ENCODE data around the gene GALNT12. TPM values are rescaled to one million over a fixed set of nuclear protein-coding genes. Genes with fewer than 3 reads are reported as not detected.

Gene GALNT12
- total and polyA plus RNA-seq, 2 experiments from 2014 or later = 13.9 to 16.4 TPM

DNA sequence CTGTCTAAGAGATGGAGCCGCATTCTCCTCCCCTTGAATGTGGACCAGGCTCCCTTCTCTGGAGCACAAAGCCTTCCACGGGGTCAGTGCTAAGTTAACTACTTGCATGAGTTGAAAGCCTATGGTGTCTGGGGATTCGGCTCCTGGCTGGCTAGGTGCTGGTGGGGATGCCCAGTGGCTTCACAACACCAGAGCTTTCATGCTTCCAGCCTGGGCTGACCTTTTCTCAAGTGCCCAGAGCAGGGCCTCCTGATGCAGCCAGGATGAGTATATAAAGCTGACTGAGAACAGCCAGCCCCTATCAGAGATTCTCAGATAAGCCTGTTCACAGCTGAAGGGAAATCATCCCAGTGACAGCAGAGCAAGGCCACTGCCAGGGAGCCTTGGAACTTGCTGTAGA lies 11.8 kb downstream of the GALNT12 start:
- no peaks in the 10 kb centered on the region for H4K20me1 ChIP-seq (ENCODE audit: insufficient read depth, poor library complexity, severe bottlenecking)
- no peak overlapping the region for H3K27ac ChIP-seq
- no peaks in the 10 kb centered on the region for H3K36me3 ChIP-seq (replicated peaks; ENCODE audit: insufficient read depth, low read depth)
- H3K4me3 ChIP-seq = no peak overlapping the region
- TF ChIP-seq, protein P1, sequence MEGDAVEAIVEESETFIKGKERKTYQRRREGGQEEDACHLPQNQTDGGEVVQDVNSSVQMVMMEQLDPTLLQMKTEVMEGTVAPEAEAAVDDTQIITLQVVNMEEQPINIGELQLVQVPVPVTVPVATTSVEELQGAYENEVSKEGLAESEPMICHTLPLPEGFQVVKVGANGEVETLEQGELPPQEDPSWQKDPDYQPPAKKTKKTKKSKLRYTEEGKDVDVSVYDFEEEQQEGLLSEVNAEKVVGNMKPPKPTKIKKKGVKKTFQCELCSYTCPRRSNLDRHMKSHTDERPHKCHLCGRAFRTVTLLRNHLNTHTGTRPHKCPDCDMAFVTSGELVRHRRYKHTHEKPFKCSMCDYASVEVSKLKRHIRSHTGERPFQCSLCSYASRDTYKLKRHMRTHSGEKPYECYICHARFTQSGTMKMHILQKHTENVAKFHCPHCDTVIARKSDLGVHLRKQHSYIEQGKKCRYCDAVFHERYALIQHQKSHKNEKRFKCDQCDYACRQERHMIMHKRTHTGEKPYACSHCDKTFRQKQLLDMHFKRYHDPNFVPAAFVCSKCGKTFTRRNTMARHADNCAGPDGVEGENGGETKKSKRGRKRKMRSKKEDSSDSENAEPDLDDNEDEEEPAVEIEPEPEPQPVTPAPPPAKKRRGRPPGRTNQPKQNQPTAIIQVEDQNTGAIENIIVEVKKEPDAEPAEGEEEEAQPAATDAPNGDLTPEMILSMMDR (IDR thresholded peaks at IDR 0.05; ENCODE audit: poor library complexity) = no peak
- TF ChIP-seq EZH2phosphoT487 (IDR thresholded peaks at IDR 0.05; ENCODE audit: low read depth, severe bottlenecking, unreplicated experiment) (no peak), EZH2 (IDR thresholded peaks at IDR 0.05; ENCODE audit: borderline replicate concordance) (no peak)
- H3K4me1 ChIP-seq (ENCODE audit: insufficient read depth) = no peaks in the 10 kb centered on the region
- no peaks in the 10 kb centered on the region for H3K79me2 ChIP-seq
- WGBS (ENCODE audit: low lambda C conversion rate, missing lambda C conversion rate) = 92% methylated on average over 3 of the region's 3 CpGs
- no peak overlapping the region for H2AFZ ChIP-seq
- H3K27me3 ChIP-seq = no peaks in the 10 kb centered on the region
- H3K4me2 ChIP-seq = no peak overlapping the region
- no peak for DNase-seq (ENCODE audit: low spot score)
- no peaks in the 10 kb centered on the region for H3K9me2 ChIP-seq (replicated peaks; ENCODE audit: insufficient read depth)
- H3K9me3 ChIP-seq (ENCODE audit: low read depth) = no peaks in the 10 kb centered on the region

DNA sequence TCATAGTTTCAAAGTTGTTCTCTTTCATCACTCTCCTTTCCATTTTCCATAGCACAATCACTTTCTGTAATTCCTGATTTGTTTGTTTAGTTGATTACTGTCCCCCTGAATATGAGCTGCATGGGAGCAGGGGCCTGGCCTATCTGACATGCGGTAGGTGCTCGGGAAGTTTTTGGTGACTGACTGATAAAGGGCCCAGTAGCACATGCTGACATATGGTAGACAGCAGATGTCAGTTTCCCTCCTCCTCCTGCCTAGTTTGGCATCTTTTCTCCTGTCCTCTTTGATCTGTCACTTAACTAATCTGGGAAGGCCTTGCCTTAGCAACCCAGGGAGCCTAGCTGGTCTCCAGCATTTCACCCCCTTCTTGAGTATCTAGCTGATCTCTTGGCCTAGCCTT lies 14.4 kb downstream of the GALNT12 start:
- WGBS (ENCODE audit: low lambda C conversion rate, missing lambda C conversion rate) = 81% methylated on average over 2 of the region's 2 CpGs
- H3K27ac ChIP-seq = no peak overlapping the region

DNA sequence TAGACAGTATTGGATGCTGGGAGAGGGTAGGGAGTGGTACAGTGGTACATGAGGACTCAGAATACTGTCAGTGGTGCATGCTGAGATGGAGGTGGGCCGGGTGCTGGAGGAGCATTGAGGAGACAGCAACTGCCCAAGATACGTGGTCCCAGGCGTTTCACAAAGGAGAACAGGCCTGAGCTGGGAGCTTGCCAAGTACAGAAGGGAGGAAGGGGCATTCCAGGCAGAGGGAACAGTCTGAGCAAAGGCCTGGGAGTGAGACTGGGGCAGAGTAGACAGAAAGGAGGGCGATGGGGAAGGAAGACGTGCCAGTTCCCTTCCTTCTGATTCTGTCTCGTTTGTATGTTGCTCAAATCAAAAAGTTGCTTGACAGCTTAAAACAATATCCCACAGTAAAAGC lies 15.2 kb downstream of the GALNT12 start:
- WGBS (ENCODE audit: low lambda C conversion rate, missing lambda C conversion rate) = 94% methylated on average over 6 of the region's 6 CpGs
- H3K4me3 ChIP-seq = no peak overlapping the region

More for the DNA sequence above, 14.4 kb downstream of the GALNT12 start:
- H3K36me3 ChIP-seq (replicated peaks; ENCODE audit: insufficient read depth, low read depth) = no peaks in the 10 kb centered on the region
- no peaks in the 10 kb centered on the region for H4K20me1 ChIP-seq (ENCODE audit: insufficient read depth, poor library complexity, severe bottlenecking)
- no peaks in the 10 kb centered on the region for H3K4me1 ChIP-seq (ENCODE audit: insufficient read depth)
- H3K4me3 ChIP-seq = no peak overlapping the region
- no peak for DNase-seq (ENCODE audit: low spot score)
- H3K9me3 ChIP-seq (ENCODE audit: low read depth) = no peaks in the 10 kb centered on the region
- no peaks in the 10 kb centered on the region for H3K9me2 ChIP-seq (replicated peaks; ENCODE audit: insufficient read depth)
- H3K79me2 ChIP-seq = no peaks in the 10 kb centered on the region
- no peaks in the 10 kb centered on the region for H3K27me3 ChIP-seq
- TF ChIP-seq EZH2phosphoT487 (IDR thresholded peaks at IDR 0.05; ENCODE audit: low read depth, severe bottlenecking, unreplicated experiment) (no peak), EZH2 (IDR thresholded peaks at IDR 0.05; ENCODE audit: borderline replicate concordance) (no peak)
- TF ChIP-seq, protein P1 (IDR thresholded peaks at IDR 0.05; ENCODE audit: poor library complexity) = no peak
- H2AFZ ChIP-seq = no peak overlapping the region
- no peak overlapping the region for H3K4me2 ChIP-seq

More for the DNA sequence above, 15.2 kb downstream of the GALNT12 start:
- H3K4me2 ChIP-seq = no peak overlapping the region
- TF ChIP-seq EZH2phosphoT487 (IDR thresholded peaks at IDR 0.05; ENCODE audit: low read depth, severe bottlenecking, unreplicated experiment) = no peak
- TF ChIP-seq, protein P1 (IDR thresholded peaks at IDR 0.05; ENCODE audit: poor library complexity) = no peak
- no peak for TF ChIP-seq EZH2 (IDR thresholded peaks at IDR 0.05; ENCODE audit: borderline replicate concordance)
- no peaks in the 10 kb centered on the region for H3K27me3 ChIP-seq
- no peaks in the 10 kb centered on the region for H3K9me3 ChIP-seq (ENCODE audit: low read depth)
- no peaks in the 10 kb centered on the region for H3K4me1 ChIP-seq (ENCODE audit: insufficient read depth)
- no peaks in the 10 kb centered on the region for H3K79me2 ChIP-seq
- H3K36me3 ChIP-seq (replicated peaks; ENCODE audit: insufficient read depth, low read depth) = no peaks in the 10 kb centered on the region
- H3K9me2 ChIP-seq (replicated peaks; ENCODE audit: insufficient read depth) = no peaks in the 10 kb centered on the region
- H2AFZ ChIP-seq = no peak overlapping the region
- H3K27ac ChIP-seq = no peak overlapping the region
- no peak for DNase-seq (ENCODE audit: low spot score)
- H4K20me1 ChIP-seq (ENCODE audit: insufficient read depth, poor library complexity, severe bottlenecking) = no peaks in the 10 kb centered on the region

All from hepatocyte (in vitro differentiated cells).